ENCODE results near the gene C15orf40. TPM values are rescaled to one million over a fixed set of nuclear protein-coding genes. Genes with fewer than 3 reads are reported as not detected.

The C15orf40 gene
- 10 to 100 TPM; 12.3 to 14.1 TPM for total RNA-seq

DNA sequence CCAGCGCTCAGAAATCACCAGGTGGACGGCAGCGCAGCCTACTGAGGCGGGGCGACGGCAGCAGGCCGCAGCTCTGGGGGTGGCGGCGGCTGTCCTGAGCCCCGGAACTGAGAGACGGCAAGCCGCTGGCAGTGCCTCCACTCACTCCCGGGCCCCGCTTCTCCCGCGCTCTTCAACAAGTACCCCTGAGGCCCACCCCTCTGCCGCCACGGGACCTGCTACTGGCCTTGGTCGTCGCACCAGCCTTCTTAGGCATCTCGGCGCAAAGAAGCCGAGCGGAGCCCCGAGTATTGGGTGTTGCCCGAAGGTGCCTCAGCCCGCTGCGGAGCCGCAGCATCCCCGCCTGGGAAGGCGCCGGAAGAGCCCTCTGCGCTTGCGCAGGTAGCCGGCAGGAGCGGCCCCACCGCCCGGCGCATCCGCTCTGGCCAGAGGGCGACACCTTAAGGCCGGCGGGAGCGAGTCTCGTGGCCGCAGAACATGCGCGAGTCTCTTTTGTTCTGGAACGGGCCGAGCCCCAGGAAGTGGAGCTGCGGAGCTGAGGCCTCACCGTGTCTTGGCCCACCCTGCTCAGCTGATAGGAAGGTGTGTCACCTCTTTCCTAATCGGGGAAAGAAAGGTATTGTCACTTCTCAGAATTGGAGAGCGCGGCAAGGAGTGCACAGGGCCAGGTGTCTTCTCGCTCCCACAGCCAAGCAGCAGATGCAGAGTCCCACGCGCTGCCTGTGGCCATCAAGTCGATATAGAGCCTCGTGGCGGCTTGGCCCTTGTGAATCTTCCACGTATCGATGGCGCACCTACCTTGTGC is at the start of gene C15orf40:
Gene C15orf40 (minus strand): TSS at position 369 of the 805 bp plus-strand sequence. CDS start 32 bp downstream, at position 337.

GRCh38 chr15:82985688-82986441 is 25.6 kb downstream of the C15orf40 start, which contains the start of gene RAMAC:
Gene RAMAC (plus strand): TSS chr15:82986210. CDS start chr15:82989019, 2,809 bp downstream.

DNA sequence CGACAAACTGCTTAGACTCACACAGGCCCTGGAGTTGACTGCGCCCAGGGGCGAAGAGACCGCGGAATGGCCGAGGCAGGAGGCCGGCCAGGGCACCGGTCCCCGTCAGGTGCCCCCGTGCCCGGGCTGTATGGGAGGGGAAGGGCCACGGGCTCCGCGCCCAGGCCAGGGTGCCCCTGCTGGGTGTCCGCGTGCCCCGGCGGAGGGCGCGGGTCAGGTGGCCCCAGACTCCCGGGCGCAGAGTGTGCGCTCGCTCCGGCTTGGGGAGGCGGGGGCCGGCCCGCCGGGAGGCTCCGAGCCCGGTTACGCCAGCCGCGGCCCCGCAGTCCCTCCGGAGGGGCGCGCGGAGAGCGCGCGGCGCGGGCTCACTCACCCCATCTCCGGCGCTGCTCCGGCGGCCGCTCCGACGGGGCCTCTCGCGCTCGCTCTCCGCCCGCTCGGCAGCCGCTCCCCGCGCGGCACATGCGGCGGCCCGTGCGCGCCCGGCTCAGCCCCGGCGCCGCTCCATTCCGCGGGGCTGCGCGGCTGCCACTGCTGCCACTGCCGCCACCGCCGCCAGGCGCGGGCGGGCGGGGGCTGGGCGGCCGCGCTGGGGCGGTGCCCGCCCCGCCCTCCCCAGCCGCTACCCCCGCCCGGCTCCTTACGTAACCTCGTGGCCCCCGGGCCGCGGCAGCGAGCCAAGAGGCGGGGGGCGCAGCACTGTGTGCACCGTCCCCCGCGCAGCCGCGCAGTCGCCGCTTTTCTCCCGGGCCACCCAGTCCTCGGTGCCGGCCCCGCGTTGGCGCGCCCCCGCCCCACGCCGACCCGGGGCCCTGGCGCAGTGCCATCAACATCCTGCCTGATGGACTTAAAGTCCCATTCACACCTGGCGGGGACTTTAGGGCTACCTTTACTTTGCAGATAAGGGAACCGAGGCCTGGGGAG is 59.0 kb downstream of the C15orf40 start, which contains the start of gene HOMER2:
Gene HOMER2 (minus strand): TSS at position 563 of the 924 bp plus-strand sequence. CDS start 185 bp downstream, at position 378.

Other genes starting within 250 kb of the C15orf40 start
- gene FSD2, start 205.6 kb downstream of the C15orf40 start, total RNA-seq: not detected
- gene WHAMM, start 202.0 kb downstream of the C15orf40 start, total RNA-seq: 1 to 10 TPM; 5.3 to 5.5 TPM
- 1 to 10 TPM; 5.0 to 9.3 TPM for gene HOMER2, start 58.9 kb downstream of the C15orf40 start, total RNA-seq
- 10 to 100 TPM; 27.5 to 41.6 TPM for gene RAMAC, start 25.4 kb downstream of the C15orf40 start, total RNA-seq
- gene BTBD1, start 55.6 kb upstream of the C15orf40 start, total RNA-seq: 100 to 1,000 TPM in 1 of 2 donors, 10 to 100 TPM in 1; 88.1 to 117 TPM
- under 1 TPM in 1 of 2 donors, not detected in 1; 0.33 TPM for gene TM6SF1, start 96.0 kb upstream of the C15orf40 start, total RNA-seq
- gene HDGFL3, start 196.2 kb upstream of the C15orf40 start, total RNA-seq: 10 to 100 TPM; 20.0 to 27.5 TPM

Measured in melanocyte of skin (primary cell).